ENCODE measurements around the gene METRN. TPM values are rescaled to one million over a fixed set of nuclear protein-coding genes. Genes with fewer than 3 reads are reported as not detected.

METRN gene
- total RNA-seq, 1 experiment from 2014 or later: 119 TPM

DNA sequence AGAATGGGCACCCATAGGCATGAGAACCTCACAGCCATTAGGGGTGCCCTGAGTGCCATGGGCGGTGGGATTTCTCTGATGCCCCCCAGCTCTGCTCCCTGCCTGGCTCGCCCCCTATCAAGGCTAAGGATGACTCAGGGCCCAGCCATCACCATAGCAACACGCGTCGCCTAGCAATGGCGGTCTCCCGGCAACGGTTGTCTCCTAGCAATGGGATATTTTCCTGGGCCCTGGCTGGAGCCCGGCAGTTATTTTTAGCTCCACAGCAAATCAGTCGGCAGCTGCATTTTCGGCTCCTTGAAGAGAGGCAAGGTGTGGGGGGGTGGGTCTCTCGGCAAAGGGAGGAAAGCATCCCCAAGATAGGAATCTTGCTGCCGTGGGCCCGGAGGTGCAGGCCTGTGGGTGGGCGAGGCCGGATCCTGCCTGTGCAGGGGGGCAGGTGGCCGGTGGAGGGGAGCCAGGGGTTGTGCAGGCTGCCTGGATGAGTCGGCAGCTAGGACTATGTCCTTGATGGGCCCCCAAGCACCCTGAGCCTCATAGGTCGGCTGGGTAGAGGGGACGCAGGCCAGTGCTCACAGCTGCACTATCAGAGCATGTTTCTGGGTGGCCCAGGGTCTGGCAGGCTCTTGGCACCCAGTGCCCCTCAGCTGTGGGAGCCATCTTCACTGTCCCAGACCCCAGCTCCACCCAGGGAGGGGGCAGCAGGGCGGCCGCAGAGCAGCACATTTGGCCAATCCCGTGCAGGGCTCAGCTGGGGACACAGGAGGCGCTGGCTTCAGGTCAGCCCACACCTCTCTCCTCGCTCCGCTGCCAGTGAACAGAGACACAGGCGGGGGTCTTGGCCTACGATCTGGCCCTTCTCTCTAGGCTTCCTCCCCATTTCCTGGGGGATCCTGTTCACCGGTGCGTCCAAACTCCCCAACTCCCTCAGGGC lies 5.1 kb upstream of the METRN start:
- peak; percentile 86 for DNase-seq (ENCODE audit: low read depth)

DNA sequence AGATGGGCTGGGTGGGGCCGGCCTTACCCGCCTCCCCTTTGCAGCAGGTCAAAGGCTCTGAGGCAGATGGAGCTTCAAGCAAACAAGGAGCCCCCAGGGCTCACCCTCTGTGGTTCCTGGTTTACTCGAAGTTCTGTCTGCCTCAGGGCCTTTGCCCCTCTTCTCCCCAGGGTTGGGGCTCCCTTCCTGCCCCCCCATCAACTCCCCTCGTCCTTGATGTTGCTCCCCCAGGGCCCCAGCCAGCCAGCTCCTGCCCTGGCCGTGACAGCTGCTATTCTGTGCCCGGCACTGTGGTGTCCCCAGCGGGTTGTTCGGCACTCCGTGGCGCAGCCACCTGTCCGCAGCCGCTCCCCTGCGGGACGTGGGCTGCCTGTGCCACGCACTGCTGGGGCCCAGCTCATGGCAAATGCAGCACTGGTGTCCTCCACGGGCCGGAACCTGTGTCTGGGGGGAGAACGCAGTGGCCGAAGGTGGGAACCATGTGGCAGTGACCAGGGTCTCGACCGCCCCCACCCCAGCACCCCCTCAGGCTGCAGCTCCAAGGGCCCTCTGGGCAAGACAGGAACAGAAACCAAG lies 4.3 kb upstream of the METRN start:
- DNase-seq (ENCODE audit: low read depth): no peak

GRCh38 chr16:711084-711483 lies 3.8 kb upstream of the METRN start:
- DNase-seq (ENCODE audit: low read depth): no peak

GRCh38 chr16:711548-712320 lies 3.2 kb upstream of the METRN start:
- DNase-seq (ENCODE audit: low read depth): peak; percentile 67

DNA sequence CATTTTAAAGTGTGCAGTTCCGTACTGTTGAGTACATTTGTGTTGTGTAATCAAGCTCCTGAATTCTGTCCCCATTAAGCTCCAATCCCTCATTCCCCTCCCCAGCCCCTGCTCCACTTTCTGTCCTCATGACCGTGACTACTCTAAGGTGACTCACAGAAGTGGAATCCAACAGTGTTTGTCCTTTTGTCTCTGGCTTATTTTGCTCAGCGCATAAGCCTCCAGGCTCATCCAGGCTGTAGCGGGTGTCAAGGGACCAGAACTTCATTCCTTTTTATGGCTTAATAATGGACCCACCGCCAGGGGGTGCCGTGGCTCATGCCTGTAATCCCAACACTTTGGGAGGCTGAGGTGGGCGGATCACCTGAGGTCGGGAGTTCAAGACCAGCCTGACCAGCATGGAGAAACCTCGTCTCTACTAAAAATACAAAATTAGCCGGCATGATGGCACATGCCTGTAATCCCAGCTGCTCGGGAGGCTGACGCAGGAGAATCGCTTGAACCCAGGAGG lies 2.1 kb upstream of the METRN start:
- peak; percentile 96 for DNase-seq (ENCODE audit: low read depth)

DNA sequence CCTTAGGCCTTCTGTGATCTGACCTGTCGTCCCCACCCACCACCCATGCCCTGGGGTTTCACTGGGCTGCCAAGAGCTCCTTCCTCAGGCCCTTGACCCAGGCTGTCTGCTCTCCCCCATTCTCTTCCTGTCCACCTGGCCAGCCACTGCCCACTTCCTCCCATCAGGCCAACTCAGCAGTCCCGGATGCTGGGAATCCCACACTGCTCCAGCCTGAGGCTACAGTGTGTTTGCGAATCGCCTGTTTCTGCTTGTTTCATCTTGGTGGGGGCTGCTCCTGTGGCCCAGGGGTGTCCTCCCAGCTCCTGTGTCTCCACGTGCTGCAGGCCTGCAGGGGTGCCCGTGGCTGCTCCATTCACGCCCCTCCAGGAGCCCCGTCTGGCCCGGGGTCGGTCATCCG lies 839 bp upstream of the METRN start:
- peak; percentile 60 for DNase-seq (ENCODE audit: low read depth)

DNA sequence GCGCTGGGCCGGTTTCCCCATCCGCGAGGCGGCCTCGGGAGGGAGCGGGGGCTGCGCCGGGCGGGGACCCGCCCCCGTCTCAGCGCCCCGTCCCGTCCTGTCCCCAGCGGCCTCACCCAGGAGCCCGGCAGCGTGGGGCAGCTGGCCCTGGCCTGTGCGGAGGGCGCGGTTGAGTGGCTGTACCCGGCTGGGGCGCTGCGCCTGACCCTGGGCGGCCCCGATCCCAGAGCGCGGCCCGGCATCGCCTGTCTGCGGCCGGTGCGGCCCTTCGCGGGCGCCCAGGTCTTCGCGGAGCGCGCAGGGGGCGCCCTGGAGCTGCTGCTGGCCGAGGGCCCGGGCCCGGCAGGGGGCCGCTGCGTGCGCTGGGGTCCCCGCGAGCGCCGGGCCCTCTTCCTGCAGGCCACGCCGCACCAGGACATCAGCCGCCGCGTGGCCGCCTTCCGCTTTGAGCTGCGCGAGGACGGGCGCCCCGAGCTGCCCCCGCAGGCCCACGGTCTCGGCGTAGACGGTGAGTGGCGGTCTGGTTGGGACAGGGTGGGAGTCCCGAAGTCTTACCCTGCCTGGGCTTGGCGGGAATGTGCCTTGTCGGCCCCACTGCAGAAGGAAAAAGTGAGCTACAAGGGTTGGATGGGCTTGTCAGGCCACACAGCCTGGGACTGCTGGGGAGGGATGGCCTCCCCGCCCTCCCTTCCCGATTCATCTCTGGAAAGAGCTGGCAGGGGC lies 720 bp downstream of the METRN start:
- no peak for DNase-seq (ENCODE audit: low read depth)

- DNase-seq (ENCODE audit: low read depth): no peak
Observed at GRCh38 chr16:716200-716568, 1.3 kb downstream of the METRN start.

GRCh38 chr16:716768-717325 lies 1.9 kb downstream of the METRN start:
- no peak for DNase-seq (ENCODE audit: low read depth)

GRCh38 chr16:717450-718245 lies 2.7 kb downstream of the METRN start:
- no peak for DNase-seq (ENCODE audit: low read depth)

DNA sequence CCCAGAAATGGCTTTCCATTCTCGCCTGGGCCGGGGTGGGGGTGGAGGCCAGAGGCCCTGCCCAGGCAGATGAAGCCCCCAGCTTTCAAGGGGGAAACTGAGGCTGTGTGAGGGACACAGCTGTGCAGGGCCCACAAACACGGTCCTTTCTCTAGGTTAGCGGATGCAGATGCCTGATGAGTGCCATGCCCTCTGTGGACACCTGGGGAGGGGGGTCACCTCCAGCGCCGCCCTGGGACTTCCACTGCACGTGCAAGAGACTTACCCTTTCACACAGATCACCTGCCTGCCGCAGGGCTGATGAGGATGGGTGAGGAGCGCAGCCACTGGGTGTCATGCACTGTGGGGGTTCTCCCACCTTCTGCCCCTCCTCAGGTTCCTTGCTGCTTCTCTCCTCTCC lies 3.5 kb downstream of the METRN start:
- DNase-seq (ENCODE audit: low read depth): no peak

DNA sequence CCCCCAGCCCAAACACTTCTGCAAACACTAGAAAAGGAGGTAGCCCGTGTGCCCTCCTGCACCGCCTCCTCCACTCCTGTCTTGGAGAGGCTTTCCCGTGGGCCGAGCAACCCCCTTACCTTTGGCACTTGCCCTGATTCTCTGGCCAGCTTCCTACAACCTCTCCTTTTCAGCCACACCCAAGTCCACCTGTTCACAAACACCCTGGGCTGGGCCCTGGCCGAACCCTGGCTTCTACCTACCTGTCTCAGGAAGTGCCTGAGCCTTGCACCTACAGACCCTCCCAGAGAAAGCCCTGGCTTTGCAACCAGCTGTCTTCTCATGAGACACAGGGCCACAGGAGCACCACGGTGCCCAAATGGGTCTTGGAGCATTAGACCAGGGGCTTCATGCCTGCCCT lies 4.0 kb downstream of the METRN start:
- no peak for DNase-seq (ENCODE audit: low read depth)

- peak; percentile 67 for DNase-seq (ENCODE audit: low read depth)
Observed at GRCh38 chr16:719815-720446, 5.0 kb downstream of the METRN start.

- peak; percentile 83 for DNase-seq (ENCODE audit: low read depth)
Observed at GRCh38 chr16:720447-720989, 5.6 kb downstream of the METRN start.

DNA sequence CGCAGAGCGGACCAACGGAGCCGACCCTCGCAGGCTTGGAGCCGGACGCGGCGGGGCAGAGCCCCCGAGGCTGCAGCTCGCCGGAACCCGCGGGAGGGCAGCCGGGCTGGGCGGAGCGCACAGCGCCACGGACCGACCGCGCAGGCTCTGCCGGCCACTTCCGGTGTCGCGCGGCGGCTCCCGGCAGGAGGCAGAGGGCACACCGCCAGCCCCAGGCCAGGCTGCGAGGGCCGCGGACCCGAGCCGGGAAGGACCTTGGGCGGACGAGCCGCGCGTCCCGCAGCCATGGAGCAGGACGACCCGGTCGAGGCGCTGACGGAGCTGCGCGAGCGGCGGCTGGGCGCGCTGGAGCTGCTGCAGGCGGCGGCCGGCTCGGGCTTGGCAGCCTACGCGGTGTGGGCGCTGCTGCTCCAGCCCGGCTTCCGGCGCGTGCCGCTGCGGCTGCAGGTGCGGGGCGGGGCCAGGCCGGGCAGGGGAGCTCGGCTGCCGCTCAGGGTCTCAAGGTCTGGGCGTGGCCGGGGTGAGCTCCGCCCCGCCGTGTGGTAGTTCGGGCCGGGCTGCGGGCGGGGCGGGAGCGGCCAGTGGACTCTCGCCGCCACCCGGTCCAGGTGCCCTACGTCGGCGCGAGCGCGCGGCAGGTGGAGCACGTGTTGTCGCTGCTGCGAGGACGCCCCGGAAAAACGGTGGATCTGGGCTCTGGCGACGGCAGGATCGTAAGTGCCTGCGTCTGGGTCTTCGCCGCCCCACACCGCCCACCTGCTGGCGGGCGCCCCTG lies 6.3 kb downstream of the METRN start, which contains the start of gene ANTKMT:
ANTKMT (plus strand) TSS at position 157 of the 775 bp plus-strand sequence; CDS start at position 286, 129 bp downstream.
- DNase-seq (ENCODE audit: low read depth): peak; percentile 74

- DNase-seq (ENCODE audit: low read depth): no peak
Observed at GRCh38 chr16:721765-722540, 7.0 kb downstream of the METRN start.

GRCh38 chr16:722835-723633 lies 8.1 kb downstream of the METRN start:
- DNase-seq (ENCODE audit: low read depth): no peak
